ENCODE results near the gene PIGH. TPM values are rescaled to one million over a fixed set of nuclear protein-coding genes. Genes with fewer than 3 reads are reported as not detected.
"Not testable (repeated sequence)": the region's sequence is repeated elsewhere in the genome, so short reads cannot be mapped to it uniquely, and the experiment has no call there.

The PIGH gene
- total RNA-seq, 3 donors from 2014 or later, result 16.6 to 20.0 (median 16.7) TPM

DNA sequence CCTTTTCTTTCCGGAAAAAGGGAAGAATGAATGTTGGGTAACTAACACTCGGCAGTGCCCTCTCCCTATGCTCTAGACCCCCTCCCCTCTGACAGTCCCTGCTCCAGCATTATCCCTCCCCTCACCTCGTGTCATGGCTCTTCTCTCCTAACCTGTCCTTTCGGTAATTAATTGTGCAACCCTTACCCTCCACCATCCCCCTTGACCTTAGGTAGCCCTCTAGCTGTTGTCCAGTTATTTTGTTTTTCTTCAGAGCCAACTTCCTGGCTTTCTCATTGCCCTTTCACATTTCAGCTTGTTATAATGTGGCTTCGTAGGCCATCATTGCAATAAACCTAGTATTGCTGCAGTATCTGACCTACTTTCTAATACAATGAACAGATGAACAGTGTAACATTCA is 30.9 kb upstream of the PIGH start:
- intact Hi-C loops (cut with DNase I, micrococcal nuclease), result no loop called here
- Histone ChIP-seq H3K9me3 (no peaks in the 10 kb centered on the region), H3K36me3 (ENCODE audit: low read depth) (no peaks in the 10 kb centered on the region), H3K4me1 (ENCODE audit: low read depth) (no peaks in the 10 kb centered on the region), H3K4me3 (no peak overlapping the region)
- no peak for DNase-seq
- TF ChIP-seq, protein P1, sequence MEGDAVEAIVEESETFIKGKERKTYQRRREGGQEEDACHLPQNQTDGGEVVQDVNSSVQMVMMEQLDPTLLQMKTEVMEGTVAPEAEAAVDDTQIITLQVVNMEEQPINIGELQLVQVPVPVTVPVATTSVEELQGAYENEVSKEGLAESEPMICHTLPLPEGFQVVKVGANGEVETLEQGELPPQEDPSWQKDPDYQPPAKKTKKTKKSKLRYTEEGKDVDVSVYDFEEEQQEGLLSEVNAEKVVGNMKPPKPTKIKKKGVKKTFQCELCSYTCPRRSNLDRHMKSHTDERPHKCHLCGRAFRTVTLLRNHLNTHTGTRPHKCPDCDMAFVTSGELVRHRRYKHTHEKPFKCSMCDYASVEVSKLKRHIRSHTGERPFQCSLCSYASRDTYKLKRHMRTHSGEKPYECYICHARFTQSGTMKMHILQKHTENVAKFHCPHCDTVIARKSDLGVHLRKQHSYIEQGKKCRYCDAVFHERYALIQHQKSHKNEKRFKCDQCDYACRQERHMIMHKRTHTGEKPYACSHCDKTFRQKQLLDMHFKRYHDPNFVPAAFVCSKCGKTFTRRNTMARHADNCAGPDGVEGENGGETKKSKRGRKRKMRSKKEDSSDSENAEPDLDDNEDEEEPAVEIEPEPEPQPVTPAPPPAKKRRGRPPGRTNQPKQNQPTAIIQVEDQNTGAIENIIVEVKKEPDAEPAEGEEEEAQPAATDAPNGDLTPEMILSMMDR (IDR thresholded peaks at IDR 0.05), result no peak
- no peak for ATAC-seq

- Histone ChIP-seq H3K4me1 (ENCODE audit: low read depth) (no peaks in the 10 kb centered on the region), H3K36me3 (ENCODE audit: low read depth) (no peaks in the 10 kb centered on the region), H3K9me3 (no peaks in the 10 kb centered on the region), H3K4me3 (no peak overlapping the region)
- DNase-seq (no peak), ATAC-seq (no peak)
- TF ChIP-seq, protein P1 (IDR thresholded peaks at IDR 0.05), result no peak
- intact Hi-C loops (cut with DNase I, micrococcal nuclease), result no loop called here
Observed at GRCh38 chr14:67630186-67630585, 30.1 kb upstream of the PIGH start.

DNA sequence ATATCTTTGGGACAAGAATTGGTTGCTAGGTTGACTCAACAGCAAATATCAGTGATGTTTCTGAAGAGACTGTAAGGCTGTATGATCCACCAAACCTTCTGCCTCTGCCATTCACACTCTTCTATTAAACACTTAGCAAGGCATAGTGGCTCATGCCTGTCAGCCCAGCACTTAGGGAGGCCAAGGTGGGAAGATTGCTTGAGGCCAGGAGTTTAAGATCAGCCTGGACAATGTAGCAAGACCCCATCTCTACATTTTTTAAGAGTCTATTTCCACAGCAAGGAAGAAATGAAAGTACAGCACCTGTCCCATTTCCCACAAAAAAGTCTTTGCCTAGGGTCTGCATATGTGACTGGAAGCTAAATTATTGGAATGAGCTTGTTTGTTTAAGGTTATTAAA is 27.5 kb upstream of the PIGH start:
- Histone ChIP-seq H3K4me1 (ENCODE audit: low read depth) (no peaks in the 10 kb centered on the region), H3K36me3 (ENCODE audit: low read depth) (no peaks in the 10 kb centered on the region), H3K9me3 (no peaks in the 10 kb centered on the region), H3K4me3 (no peak overlapping the region)
- intact Hi-C loops (cut with DNase I, micrococcal nuclease), result no loop called here
- TF ChIP-seq, protein P1 (IDR thresholded peaks at IDR 0.05), result no peak
- DNase-seq, result no peak
- ATAC-seq, result no peak

GRCh38 chr14:67626131-67626530 is 26.1 kb upstream of the PIGH start:
- H3K4me3 ChIP-seq; DNase-seq; H3K36me3 ChIP-seq (ENCODE audit: low read depth); H3K4me1 ChIP-seq (ENCODE audit: low read depth); H3K9me3 ChIP-seq; intact Hi-C loops (cut with DNase I, micrococcal nuclease); ATAC-seq: not testable (repeated sequence)

DNA sequence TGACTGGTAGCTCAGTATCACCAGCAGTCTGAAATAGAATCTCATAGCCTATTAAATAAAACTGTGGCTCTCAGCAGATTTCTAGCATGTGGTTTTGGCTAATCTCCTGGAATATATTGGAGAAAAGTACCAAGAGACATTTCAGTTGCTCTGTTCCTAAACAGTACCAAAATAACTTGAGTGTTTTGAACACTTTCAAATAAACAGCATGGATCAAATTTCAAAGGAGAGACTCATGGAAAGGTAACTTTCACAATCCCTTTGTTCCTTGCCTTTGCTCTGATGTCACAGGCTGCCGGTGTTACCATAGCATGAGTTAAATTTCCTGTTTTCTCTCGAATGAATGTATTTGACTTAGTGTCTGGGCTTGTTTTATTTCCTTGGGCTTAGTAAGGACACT is 23.0 kb upstream of the PIGH start:
- no peak overlapping the region for H3K4me3 ChIP-seq
- no peak for DNase-seq
- ATAC-seq, result no peak

DNA sequence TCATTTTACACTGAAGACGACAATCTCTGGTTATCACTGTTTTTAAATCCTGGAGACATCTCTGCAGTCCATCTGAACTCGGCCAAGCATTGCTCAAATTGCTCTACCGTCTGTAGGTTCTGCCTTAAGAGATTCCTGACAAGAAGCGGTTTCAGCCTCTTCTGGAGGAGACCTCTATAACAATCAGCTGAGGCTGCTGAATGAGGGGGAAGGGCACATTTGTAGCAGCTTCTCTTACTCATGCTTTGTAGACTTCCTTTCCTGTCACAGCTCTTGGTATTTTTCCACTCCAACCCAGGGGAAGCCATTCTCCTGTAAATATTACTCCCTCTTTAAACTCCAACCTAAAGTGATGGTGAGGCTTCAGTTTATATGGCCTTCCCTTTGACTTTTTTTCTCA is 22.6 kb upstream of the PIGH start:
- no peaks in the 10 kb centered on the region for H3K36me3 ChIP-seq (ENCODE audit: low read depth)
- no peak for DNase-seq
- TF ChIP-seq, protein P1 (IDR thresholded peaks at IDR 0.05), result no peak
- ATAC-seq, result no peak
- H3K4me3 ChIP-seq, result no peak overlapping the region
- intact Hi-C loops (cut with DNase I, micrococcal nuclease), result no loop called here
- H3K4me1 ChIP-seq (ENCODE audit: low read depth), result peaks cover 4% of the 10 kb centered on the region
- H3K9me3 ChIP-seq, result no peaks in the 10 kb centered on the region

More for the DNA sequence above, 23.0 kb upstream of the PIGH start:
- Histone ChIP-seq H3K4me1 (ENCODE audit: low read depth) (peaks cover 4% of the 10 kb centered on the region), H3K36me3 (ENCODE audit: low read depth) (no peaks in the 10 kb centered on the region), H3K9me3 (no peaks in the 10 kb centered on the region)
- TF ChIP-seq, protein P1 (IDR thresholded peaks at IDR 0.05), result no peak
- intact Hi-C loops (cut with DNase I, micrococcal nuclease), result no loop called here
